Right hindlimb (tissue), 1 donor: ENCODE measurements around the gene TCOF1.

Source experiments
- DNase-seq: peaks from one replicate; pipeline ENCODE4 v3.0.0-alpha.2; 2018

Gene TCOF1, protein sequence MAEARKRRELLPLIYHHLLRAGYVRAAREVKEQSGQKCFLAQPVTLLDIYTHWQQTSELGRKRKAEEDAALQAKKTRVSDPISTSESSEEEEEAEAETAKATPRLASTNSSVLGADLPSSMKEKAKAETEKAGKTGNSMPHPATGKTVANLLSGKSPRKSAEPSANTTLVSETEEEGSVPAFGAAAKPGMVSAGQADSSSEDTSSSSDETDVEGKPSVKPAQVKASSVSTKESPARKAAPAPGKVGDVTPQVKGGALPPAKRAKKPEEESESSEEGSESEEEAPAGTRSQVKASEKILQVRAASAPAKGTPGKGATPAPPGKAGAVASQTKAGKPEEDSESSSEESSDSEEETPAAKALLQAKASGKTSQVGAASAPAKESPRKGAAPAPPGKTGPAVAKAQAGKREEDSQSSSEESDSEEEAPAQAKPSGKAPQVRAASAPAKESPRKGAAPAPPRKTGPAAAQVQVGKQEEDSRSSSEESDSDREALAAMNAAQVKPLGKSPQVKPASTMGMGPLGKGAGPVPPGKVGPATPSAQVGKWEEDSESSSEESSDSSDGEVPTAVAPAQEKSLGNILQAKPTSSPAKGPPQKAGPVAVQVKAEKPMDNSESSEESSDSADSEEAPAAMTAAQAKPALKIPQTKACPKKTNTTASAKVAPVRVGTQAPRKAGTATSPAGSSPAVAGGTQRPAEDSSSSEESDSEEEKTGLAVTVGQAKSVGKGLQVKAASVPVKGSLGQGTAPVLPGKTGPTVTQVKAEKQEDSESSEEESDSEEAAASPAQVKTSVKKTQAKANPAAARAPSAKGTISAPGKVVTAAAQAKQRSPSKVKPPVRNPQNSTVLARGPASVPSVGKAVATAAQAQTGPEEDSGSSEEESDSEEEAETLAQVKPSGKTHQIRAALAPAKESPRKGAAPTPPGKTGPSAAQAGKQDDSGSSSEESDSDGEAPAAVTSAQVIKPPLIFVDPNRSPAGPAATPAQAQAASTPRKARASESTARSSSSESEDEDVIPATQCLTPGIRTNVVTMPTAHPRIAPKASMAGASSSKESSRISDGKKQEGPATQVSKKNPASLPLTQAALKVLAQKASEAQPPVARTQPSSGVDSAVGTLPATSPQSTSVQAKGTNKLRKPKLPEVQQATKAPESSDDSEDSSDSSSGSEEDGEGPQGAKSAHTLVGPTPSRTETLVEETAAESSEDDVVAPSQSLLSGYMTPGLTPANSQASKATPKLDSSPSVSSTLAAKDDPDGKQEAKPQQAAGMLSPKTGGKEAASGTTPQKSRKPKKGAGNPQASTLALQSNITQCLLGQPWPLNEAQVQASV (N-terminal part only)

GRCh38 chr5:150357326-150358260, at the start of gene TCOF1:
Gene TCOF1, plus strand, starts transcription at chr5:150357697. Its CDS starts 50 bp downstream, at chr5:150357747.
- DNase-seq: peak; percentile 97

DNA sequence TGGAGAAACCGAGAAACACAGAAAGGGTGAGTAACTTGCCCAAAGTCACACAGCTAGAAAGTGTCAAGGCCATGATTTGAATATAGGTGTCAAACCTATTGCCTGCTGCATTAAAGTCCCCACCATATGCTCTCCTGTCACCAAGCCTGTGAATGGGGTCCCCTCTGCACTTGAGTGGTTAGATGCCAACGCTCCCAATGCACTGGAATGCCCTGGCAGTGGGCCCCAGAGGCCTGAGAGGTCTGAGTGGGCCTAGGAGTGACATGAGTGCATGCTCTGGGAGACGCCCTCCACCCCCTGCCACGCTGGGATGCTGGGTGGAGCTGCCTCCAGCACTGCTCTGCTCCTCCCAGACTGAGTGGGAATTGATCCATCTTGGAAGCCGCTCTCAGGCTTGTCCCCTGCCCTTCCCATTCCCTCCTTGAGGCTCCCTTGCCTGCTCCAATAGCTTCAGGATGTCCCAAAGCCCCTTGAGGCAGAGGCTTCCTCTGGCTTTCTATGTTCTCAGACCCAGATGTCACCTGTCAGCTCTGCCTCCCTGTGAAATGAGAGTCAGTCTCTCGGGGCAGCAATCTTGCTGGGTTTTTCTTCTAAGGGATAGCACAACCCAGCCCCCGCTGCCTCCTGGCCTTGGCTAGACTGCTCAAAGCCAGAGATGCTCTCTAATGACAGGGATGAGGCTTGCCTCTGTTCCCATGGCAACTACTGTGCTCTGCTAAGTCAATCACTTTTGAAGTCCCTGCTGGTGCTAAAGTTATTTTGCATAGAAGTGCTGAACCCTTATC, 48.2 kb upstream of the TCOF1 start:
- peak; percentile 67 for DNase-seq

DNA sequence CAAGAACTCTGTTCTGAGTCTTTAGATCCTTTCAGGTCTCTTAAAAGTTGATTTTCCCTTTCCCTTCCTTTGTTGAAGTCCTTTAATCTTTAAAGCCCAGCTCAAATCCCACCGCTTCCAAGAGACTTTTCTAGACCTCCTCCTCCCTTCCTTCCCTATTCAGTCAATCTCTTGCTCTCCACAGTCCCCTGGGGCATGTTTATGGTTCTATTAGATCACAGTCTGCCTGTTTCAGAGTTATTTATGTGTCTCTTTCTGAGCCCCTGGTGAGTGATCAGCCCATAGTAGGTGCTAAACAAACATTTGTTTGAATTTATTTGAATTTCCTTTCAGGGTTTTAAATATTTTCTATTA, 47.6 kb upstream of the TCOF1 start:
- DNase-seq: no peak

DNA sequence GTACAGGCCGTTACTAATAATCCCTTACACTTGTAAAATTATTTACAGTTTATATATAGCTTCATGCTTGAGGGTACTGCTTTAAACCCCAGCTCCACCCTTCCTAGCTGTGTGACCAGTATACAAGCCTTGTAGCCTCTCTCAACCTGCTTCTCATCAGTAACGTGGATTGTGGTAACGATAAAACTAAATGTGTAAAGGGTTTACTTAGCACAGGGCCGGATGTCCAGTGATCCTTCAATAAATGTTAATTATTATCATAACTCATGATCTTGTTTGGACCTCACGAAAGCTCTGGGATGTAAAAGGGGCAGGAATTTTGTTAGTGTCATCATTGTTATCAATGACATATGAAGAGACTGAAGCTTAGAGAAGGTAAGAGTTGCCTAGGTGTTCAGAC, 47.3 kb upstream of the TCOF1 start:
- no peak for DNase-seq

DNA sequence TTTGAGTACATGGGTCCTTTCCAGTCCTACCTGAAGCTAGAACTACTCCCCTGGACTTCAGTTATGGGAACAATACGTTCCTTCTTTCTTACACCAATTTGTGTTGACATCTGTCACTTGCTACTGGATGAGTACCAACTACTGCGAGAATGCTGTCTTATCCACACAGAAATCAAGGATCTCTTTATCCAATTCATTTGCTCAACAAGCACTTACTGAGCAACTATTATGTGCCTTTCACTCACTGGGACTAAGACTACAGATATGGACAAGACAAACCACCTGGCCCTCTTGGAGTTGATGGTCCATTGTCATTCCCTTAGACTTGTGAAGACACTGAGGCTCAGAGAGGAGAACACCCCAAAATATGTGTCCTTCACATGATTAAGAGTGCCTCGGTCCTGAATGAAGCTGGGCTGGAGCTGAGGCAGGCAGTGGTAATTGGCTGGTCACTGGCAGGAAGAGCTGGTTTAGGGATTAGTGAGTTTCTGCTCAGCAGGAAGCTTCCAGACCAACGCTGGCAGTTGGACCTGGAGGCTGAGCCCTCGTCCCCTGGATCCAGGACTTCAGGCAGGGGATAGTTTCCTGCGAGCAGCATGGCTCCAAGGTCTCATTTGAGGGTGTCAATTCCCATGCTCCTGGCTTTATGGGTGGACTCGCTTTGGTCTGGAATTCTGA, 46.3 kb upstream of the TCOF1 start:
- DNase-seq: no peak

DNA sequence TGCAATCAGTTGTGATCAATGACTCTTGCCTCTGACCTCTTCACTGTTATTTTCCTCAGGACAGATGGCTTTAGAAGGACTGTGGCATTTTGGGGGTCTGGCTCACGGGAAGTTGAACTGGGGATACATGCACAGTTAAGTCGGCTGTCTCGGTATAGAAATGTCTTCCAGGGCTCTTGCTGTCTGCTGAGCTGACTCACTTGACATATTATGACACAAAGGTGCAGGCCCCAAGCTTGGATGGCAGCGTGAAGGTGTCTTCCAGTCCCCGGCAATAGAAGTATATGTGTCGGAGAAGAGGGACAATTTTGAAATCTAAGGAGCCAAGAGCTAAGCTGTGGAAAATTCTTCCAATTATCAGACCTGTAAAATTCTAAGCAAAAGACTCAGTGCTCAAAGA, 45.0 kb upstream of the TCOF1 start:
- no peak for DNase-seq

- no peak for DNase-seq
Measured at GRCh38 chr5:150313501-150313900, 44.0 kb upstream of the TCOF1 start.

DNA sequence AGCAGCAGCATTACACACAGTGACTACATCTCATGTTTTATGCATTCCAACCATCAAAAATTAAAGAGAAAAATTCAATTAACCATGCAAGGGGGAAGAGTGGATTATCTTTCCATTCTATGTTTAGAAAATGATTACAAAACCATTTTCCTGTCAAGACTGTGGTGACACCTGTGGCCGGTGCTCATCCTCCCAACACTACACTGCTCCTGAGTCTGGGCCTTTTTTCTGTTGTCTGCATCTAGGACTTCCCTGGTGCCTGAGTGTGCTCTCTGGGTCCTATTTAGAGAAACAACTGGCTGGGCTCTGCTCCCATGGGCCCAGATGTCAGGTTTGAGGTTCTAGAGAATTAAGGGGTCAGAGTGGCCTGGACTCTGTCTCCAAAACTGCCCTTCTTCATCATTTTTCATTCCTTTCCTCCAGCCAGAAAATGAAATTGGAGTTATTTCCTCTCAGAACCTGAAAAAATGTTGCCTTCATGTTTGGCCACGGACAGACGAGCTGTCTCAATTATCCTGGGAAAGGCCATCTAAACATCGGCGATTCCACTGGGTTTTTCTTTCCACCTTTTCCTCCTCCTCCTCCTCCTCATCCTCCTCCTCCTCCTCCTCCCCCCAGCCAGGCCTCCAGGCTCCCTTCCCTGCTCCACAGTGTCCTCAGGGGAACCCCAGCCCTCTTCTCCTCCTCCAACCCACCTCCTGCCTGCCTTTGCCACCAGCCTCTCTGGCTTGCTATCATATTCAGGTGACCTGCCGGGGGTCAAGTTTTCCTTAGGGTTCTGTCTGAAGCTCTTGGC, 43.4 kb upstream of the TCOF1 start:
- no peak for DNase-seq

GRCh38 chr5:150315245-150315644, 42.3 kb upstream of the TCOF1 start:
- DNase-seq: no peak

- no peak for DNase-seq
Measured at GRCh38 chr5:150316320-150316719, 41.2 kb upstream of the TCOF1 start.

GRCh38 chr5:150317048-150318003, 40.2 kb upstream of the TCOF1 start:
- DNase-seq: no peak

DNA sequence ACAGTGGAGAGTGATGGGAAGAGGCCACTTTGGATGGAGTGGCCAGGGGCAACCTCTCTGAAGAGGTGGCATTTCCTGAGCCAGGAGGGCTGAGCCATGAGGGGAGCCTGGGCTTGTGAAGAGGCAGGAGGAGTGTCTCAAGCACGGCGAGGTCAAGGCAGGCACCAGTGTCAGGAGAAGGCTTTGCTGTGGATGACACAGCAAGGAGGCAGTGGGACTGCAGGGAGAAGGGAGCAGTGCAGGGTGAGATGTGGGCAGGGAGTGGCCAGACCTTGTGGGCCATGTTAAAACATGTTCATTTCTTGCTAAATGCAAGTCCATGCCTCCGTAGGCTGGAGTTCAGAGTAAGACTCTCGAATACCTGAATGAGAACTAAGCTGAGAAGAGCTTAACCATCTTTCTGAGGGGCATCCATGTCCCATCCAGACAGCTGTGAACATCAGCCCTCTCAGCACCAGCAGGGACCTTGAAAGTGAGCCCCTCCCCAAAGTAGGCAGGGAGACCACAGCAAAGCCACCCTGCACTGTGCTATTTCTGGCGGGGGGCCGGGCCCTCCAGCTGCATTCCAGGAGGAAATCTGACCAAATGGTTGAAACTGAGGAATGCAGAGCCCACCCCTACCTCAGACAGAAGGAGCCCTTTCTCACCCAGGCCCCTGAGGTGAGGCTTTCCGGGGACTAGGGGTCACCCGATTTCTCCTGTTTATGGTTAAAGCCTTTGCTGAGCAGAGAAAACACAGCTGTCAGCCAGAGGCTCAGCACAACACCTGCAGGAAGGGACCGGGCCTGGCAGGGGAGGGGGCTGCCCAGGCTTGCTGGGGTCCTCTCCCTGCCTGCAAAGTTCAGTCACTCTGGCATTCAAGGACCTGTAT, 38.6 kb upstream of the TCOF1 start:
- no peak for DNase-seq

DNA sequence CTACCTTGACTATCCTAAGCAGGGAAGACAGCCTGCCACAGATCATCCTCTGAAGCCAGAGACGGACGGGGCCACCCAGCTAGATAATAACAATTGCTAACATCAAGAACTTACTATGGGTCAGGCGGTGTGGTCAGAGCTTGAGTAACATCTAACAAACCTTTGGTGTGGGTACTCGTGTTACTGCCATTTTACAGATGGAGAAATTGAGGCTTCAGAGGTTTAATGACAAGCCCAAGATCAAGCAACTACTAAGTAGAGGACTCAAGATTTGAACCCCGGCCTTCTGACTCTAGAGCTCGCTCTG, 38.1 kb upstream of the TCOF1 start:
- DNase-seq: no peak

GRCh38 chr5:150320044-150320613, 37.4 kb upstream of the TCOF1 start:
- DNase-seq: peak; percentile 62

- no peak for DNase-seq
Measured at GRCh38 chr5:150321211-150321610, 36.3 kb upstream of the TCOF1 start.

DNA sequence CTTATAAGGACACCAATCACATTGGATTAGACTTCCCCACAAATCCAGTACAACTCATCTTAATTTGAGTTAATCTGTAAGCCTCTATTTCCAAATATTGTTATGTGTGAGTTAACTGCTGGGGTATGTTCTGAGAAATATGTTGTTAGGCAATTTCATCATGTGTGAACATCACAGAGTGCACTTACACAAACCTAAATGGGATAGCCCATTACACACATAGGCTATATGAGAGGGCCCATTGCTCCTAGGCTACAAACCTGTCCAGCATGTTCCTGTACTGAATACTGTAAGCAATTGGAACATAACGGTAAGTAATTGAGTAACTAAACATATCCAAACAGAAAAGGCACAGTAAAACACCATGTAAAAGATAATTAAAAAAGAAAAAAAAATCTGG, 35.7 kb upstream of the TCOF1 start:
- DNase-seq: no peak

DNA sequence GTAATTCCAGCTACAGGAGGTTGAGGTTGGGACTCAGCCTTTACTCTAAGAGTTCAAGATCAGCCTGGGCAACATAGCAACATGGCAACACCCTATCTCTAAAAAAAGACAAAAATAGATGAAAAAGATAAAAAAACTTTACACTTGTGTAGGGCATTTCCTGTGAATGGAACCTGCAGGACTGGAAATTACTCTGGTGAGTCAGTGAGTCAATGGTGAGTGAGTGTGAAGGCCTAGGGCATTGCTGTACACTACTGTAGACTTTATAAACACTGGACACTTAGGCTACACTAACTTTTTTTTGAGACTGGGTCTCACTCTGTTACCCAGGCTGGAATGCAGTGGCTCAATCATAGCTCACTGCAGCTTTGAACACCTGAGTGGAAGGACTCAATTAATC, 35.3 kb upstream of the TCOF1 start:
- no peak for DNase-seq
